ENCODE data around the gene SLC4A1.

DNA sequence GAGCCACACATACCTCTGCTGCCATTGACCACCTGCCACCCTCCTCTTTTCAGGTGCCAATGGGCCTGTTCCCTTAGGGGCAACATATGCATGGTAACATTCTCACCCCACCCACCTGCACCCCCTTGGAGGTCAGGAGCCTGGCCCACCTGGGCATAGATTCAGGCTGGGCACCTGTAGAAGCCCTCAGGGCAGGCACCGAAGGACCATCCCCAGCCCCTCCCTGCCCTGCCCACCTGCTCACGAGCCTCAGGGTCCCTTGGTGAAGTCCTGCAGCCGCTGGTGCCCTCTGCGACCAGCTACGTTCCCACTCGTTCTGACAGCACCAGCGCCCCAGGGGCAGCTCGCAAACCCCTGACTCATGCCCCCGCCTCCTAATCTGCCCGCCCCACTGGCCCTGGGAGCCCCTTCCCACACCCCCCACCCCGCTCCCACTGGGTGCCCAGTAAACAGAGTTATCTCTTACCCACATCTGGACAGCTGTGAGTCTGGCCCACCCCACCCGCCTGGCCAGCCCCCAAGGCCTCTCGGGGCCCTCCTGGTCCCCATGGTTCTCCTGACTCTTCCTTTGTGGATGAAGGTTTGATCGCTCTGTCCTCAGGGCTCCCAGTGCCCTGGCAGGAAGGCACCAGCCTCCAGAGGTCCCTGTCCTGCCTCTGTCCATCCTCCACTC lies at the start of gene SLC4A1:
- TF ChIP-seq, protein P1, sequence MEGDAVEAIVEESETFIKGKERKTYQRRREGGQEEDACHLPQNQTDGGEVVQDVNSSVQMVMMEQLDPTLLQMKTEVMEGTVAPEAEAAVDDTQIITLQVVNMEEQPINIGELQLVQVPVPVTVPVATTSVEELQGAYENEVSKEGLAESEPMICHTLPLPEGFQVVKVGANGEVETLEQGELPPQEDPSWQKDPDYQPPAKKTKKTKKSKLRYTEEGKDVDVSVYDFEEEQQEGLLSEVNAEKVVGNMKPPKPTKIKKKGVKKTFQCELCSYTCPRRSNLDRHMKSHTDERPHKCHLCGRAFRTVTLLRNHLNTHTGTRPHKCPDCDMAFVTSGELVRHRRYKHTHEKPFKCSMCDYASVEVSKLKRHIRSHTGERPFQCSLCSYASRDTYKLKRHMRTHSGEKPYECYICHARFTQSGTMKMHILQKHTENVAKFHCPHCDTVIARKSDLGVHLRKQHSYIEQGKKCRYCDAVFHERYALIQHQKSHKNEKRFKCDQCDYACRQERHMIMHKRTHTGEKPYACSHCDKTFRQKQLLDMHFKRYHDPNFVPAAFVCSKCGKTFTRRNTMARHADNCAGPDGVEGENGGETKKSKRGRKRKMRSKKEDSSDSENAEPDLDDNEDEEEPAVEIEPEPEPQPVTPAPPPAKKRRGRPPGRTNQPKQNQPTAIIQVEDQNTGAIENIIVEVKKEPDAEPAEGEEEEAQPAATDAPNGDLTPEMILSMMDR (IDR thresholded peaks at IDR 0.05 in 8 of 11, conservative IDR thresholded peaks at IDR 0.05 in 3 of 11), result no peak
- TF ChIP-seq POLR2A (IDR thresholded peaks at IDR 0.05) (no peak), POLR2AphosphoS5 (IDR thresholded peaks at IDR 0.05) (no peak)

Measured in spleen (tissue), 7 donors.